NOMO-1 treated with dmso at 0.1 percent for 144 hours (cell line): ENCODE results near the gene ZNF823.
"Not testable (repeated sequence)": the region's sequence is repeated elsewhere in the genome, so short reads cannot be mapped to it uniquely, and the experiment has no call there.

Experiments
- DNase-seq: peaks from one replicate; lab custom pipeline; 2025; ENCODE audit not compliant: unreplicated experiment; lab: John Stamatoyannopoulos, UW

ZNF823 gene

GRCh38 chr19:11680689-11681302 is 58.0 kb downstream of the ZNF823 start:
- no peak for DNase-seq

- DNase-seq, result no peak
These were observed 60.2 kb downstream of the ZNF823 start for GRCh38 chr19:11678504-11678903.

- DNase-seq, result not testable (repeated sequence)
These were observed 61.8 kb downstream of the ZNF823 start for GRCh38 chr19:11676661-11677600.

GRCh38 chr19:11675569-11675968 is 63.2 kb downstream of the ZNF823 start:
- DNase-seq, result no peak

- DNase-seq, result no peak
These were observed 64.7 kb downstream of the ZNF823 start for GRCh38 chr19:11674067-11674492.

DNA sequence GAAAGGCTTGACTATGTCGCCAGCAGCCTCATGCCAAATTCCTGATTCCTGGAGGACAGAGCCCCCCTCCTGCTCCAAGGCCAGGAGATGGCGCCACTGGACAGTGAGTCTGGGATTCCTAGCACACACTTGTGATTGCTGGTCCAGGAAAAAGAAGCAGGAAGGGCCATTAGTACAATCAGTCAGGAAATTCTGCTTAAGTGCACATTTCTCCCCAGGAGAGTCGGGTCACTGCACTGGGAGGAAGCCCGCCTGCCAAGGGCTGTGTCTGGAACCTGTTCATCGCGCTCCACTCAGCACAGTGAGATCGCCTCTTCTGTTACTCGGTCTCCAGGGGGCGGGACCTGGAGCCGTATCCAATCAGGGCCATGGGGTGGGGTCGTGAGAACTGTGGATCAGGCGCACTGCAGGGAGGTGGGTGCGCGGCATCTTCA is 65.1 kb downstream of the ZNF823 start:
- DNase-seq, result no peak
